Transverse colon (tissue), 4 donors: Measurements from ENCODE around the gene TLCD2. TPM values are rescaled to one million over a fixed set of nuclear protein-coding genes. Genes with fewer than 3 reads are reported as not detected.
A peak's percentile ranks its signal among the peaks of the same experiment; 100 is the strongest.
"Not testable (repeated sequence)": the region's sequence is repeated elsewhere in the genome, so short reads cannot be mapped to it uniquely, and the experiment has no call there.

Experiments used
- DNase-seq: peaks from one replicate; pipeline ENCODE4 v3.0.0-alpha.2; 2019
- H3K27ac ChIP-seq, 4 donors: fragments of 200-600 bp; sonication (generic); 2 replicates each; pipeline ENCODE4 v1.5.1; 2016 to 2018; ENCODE audit warnings: inconsistent platforms in 4 of 4
- H3K27me3 ChIP-seq: fragments of 200-600 bp; sonication (generic); 2 replicates; pipeline ENCODE4 v1.5.1; 2017; ENCODE audit warnings: inconsistent platforms
- H3K36me3 ChIP-seq, 4 donors: fragments of 200-600 bp; sonication (generic); 2 replicates each; pipeline ENCODE4 v1.5.1; 2017 to 2019; ENCODE audit warnings: inconsistent platforms in 4 of 4
- H3K4me1 ChIP-seq, 4 donors: fragments of 200-600 bp; sonication (generic); 2 replicates each; pipeline ENCODE4 v1.5.1; 2017 to 2020; ENCODE audit warnings: inconsistent platforms in 4 of 4
- H3K4me3 ChIP-seq, 4 donors: fragments of 200-600 bp; sonication (generic); 1 replicate in 1 of 4; 2 replicates in 3 of 4; pipeline versions ENCODE4 v1.5.1 to v1.6.1; 2017 to 2019; ENCODE audit warnings: inconsistent platforms in 4 of 4
- H3K9me3 ChIP-seq, 2 donors: fragments of 200-600 bp; sonication (generic); 2 replicates each; pipeline ENCODE4 v1.5.1; 2017 to 2019; ENCODE audit warnings: inconsistent platforms in 2 of 2
- CTCF ChIP-seq, 5 experiments: fragments of 200-600 bp in 3 of 5; fragments of 450-650 bp in 2 of 5; sonication (generic) in 3 of 5; IDR thresholded peaks; 1 replicate in 2 of 5; 2 replicates in 3 of 5; pipeline ENCODE4 v1.5.1; 2016 to 2017; ENCODE audit warnings: antibody characterized with exemption in 5 of 5, inconsistent platforms in 3 of 5, mild to moderate bottlenecking in 2 of 5, moderate library complexity in 1 of 5
- EP300 ChIP-seq: sonication (generic); formaldehyde crosslinking; IDR thresholded peaks from one replicate; pipeline ENCODE4 v1.6.1; 2017; ENCODE audit warnings: antibody characterized with exemption, low read depth
- POLR2A ChIP-seq: fragments of 450-650 bp; IDR thresholded peaks from one replicate; pipeline ENCODE4 v1.6.1; 2016; ENCODE audit warnings: antibody characterized with exemption, mild to moderate bottlenecking, moderate library complexity
- POLR2AphosphoS5 ChIP-seq, 3 donors: sonication (generic); formaldehyde crosslinking; IDR thresholded peaks; one replicate each; pipeline ENCODE4 v1.6.1; 2016; ENCODE audit warnings: antibody characterized with exemption in 3 of 3
- WGBS, 2 donors: methylation state at CpG; one replicate each; pipeline ENCODE4 v1.1.5; 2018; ENCODE audit warnings: low coverage in 1 of 2; 5-methylcytosine and 5-hydroxymethylcytosine counted together
- in situ Hi-C, 4 donors: fragments of 200-750 bp; cut with MboI; loops; one replicate each; pipeline versions ENCODE4 v1.15.0 to v1.15.1; 2017; ENCODE audit warnings: low sequenced_read_pairs in 3 of 4, low pct_ligation_motif_present in 1 of 4, low pct_unique_long_range_greater_than_20kb in 1 of 4
- intact Hi-C: fragments of 100-400 bp; cut with DNase I; formaldehyde crosslinking; loops from one replicate; pipeline ENCODE4 v1.15.1; 2023; ENCODE audit warnings: low total_unique reads
- total RNA-seq, 4 donors: library from RNA; depleted of rRNA; stranded (reverse); fragments of >200 nt; gene quantifications; one replicate each; pipeline ENCODE4 v1.1.0, GENCODE V29; 2016

Gene TLCD2
- total RNA-seq, 4 donors from 2014 or later: 21.6 to 48.6 (median 31.5) TPM

DNA sequence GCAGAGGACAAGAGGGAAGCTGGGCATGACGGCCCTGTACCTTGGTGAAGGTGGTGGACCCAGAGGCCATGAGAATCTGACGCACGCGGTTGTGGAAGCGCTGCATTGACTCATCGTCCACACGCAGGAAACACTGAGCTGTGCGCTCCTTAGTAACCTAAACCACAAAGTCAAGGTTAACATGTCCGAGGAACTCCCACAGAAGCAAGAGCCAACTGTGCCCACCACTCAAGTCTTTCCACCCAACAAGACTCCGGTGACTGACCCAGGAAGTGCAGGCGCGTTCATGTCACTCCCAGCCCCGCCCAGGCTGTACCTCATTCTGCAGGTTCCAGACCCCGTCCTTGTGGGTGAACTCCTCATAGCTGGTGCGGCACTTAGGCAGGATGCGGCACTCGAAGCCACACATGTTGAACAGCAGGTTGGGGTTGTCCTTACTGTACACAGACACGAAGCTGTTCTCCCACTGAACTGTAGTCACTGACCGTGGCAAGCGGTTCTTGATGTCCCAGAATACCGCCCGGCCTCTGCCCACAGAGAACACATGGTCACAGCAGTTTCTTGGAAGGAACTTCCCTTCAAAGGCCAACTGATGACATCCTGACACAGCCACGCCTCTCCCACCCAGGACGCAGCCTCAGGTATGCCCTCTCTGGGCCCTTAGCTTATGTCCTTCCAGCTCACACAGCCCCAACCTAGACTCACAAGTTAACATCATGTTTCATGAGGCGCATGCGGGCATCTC lies 37.0 kb downstream of the TLCD2 start:
- Histone ChIP-seq H3K4me3 (no peak overlapping the region), H3K4me1 (peaks cover 0 to 10% (median 6%) of the 10 kb centered on the region in 4 donors), H3K27me3 (no peaks in the 10 kb centered on the region), H3K27ac (no peak overlapping the region), H3K9me3 (no peaks in the 10 kb centered on the region), H3K36me3 (peaks cover 3 to 93% (median 44%) of the 10 kb centered on the region in 4 donors)
- in situ Hi-C loops (loop anchor here in 1 of 4 donors (25.0 kb wide), 1 partner anchor 364 kb away; the partner anchor contains the start of genes DPH1, OVCA2 and RTN4RL1), intact Hi-C loops (no loop called here)
- peak; percentile 12 for DNase-seq
- TF ChIP-seq CTCF (IDR thresholded peaks at IDR 0.05) (no peak), EP300 (no peak), POLR2AphosphoS5 (IDR thresholded peaks at IDR 0.05) (no peak), POLR2A (no peak)
- 75 to 90% methylated on average over 2 to 26 of the region's 26 CpGs for WGBS, 2 donors

DNA sequence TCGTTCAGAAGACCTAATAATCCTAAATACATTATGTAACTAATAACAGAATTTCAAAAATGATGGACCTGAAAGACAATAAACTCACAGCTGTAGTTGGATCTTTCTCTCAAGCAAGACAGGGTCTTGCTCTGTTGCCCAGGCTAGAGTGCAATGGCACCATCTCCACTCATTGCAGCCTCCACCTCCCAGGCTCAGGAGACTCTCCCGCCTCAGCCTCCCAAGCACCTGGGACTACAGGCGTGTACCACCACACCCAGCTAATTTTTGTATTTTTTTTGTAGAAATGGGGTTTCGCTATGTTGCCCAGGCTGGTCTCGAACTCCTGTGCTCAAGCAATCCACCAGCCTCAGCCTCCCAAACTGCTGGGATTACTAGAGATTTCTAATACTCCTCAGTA lies 46.2 kb downstream of the TLCD2 start:
- intact Hi-C loops (loop anchor here (1.0 to 10.0 kb wide), 2 partner anchors 19 to 201 kb away; no protein-coding TSS in a partner anchor), in situ Hi-C loops (loop anchor here in 1 of 4 donors (10.0 to 25.0 kb wide), 2 partner anchors 201 to 373 kb away; partner anchors contain the start of genes DPH1, OVCA2 and RTN4RL1)
- not testable (repeated sequence) for H3K4me1 ChIP-seq, DNase-seq, H3K27ac ChIP-seq, H3K9me3 ChIP-seq, H3K4me3 ChIP-seq, H3K27me3 ChIP-seq
- H3K36me3 ChIP-seq: peaks cover 0 to 81% (median 36%) of the 10 kb centered on the region in 4 donors
- 92 to 94% methylated on average over 5 of the region's 5 CpGs for WGBS, 2 donors

DNA sequence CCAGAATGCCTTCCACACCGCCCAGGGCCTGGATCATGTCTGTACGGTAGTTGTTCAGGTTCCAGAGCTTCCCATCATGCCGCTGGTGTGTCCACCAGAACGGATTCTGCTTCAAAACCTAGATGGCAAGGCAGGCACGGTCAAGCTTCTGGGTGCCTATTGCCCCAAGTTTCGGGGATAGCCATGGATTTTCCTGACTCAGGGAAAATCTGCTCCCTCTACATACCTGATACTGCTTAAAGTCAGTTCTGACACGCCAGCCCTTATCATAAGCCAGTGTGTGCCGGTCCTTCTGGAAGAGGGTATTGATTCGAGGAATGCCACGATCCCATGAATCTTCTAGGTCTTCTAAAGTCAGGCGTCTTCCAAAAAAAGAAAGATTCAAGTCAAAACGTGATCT lies 49.1 kb downstream of the TLCD2 start:
- Histone ChIP-seq H3K36me3 (peaks cover 0 to 91% (median 43%) of the 10 kb centered on the region in 4 donors), H3K4me3 (no peak overlapping the region), H3K9me3 (no peaks in the 10 kb centered on the region), H3K27me3 (no peaks in the 10 kb centered on the region), H3K27ac (no peak overlapping the region), H3K4me1 (no peaks in the 10 kb centered on the region)
- intact Hi-C loops: loop anchor here (10.0 kb wide), 1 partner anchor 204 kb away; no protein-coding TSS in a partner anchor
- in situ Hi-C loops: loop anchor here in 1 of 4 donors (10.0 to 25.0 kb wide), 2 partner anchors 204 to 376 kb away; partner anchors contain the start of genes DPH1, OVCA2 and RTN4RL1
- WGBS, 2 donors: 92 to 93% methylated on average over 10 to 12 of the region's 12 CpGs
- TF ChIP-seq EP300 (no peak), POLR2A (no peak), POLR2AphosphoS5 (IDR thresholded peaks at IDR 0.05) (no peak), CTCF (IDR thresholded peaks at IDR 0.05) (no peak)
- DNase-seq: no peak

- 80 to 92% methylated on average over 1 to 9 of the region's 9 CpGs for WGBS, 2 donors
- Histone ChIP-seq H3K27me3 (no peaks in the 10 kb centered on the region), H3K9me3 (no peaks in the 10 kb centered on the region), H3K27ac (no peak overlapping the region), H3K4me1 (no peaks in the 10 kb centered on the region), H3K4me3 (no peak overlapping the region), H3K36me3 (peaks cover 0 to 95% (median 49%) of the 10 kb centered on the region in 4 donors)
- DNase-seq: no peak
- in situ Hi-C loops: loop anchor here in 1 of 4 donors (25.0 kb wide), 1 partner anchor 379 kb away; the partner anchor contains the start of genes DPH1, OVCA2 and RTN4RL1
- TF ChIP-seq POLR2AphosphoS5 (IDR thresholded peaks at IDR 0.05) (no peak), CTCF (IDR thresholded peaks at IDR 0.05) (no peak), POLR2A (no peak), EP300 (no peak)
- intact Hi-C loops: loop anchor here (10.0 kb wide), 1 partner anchor 57 kb away; the partner anchor contains the start of gene TLCD2
Observed at GRCh38 chr17:1658100-1658499, 52.1 kb downstream of the TLCD2 start.
